HuH-7 (cell line): ENCODE results near the gene CDCA4.

Experiments used
- DNase-seq: peaks from one replicate; pipeline ENCODE4 v3.0.0; 2011; ENCODE audit warnings: low spot score

Gene CDCA4

DNA sequence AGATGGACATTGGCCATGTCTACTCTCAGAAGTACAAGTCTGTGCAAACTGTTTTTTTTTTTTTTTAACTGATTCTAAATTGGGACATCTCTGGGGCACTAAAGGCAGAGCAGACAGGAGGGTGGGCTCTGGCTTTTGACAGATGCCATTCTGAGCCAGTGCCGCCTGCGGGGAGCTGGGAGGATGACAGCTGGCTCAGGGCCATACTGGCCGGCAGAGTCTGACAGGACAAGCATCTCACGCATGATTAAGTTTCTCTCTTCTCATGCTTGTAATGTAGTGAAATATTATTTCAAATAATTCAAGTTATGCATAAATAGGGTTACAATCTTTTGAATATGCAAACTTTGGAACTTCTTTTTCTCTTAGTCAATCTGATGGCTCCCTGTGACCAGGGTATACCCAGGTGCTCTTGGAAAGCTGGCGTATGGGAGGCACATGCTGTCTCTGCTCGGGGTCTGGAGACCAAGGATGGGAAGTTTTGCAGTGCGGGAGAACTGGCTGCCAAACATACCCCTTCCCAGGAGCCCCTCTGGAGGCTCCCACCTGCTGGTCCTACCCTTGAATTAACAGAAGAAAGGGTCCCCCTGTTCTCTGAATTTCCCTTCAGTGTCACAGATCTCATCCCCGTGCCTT, 7.6 kb downstream of the CDCA4 start:
- DNase-seq = no peak

DNA sequence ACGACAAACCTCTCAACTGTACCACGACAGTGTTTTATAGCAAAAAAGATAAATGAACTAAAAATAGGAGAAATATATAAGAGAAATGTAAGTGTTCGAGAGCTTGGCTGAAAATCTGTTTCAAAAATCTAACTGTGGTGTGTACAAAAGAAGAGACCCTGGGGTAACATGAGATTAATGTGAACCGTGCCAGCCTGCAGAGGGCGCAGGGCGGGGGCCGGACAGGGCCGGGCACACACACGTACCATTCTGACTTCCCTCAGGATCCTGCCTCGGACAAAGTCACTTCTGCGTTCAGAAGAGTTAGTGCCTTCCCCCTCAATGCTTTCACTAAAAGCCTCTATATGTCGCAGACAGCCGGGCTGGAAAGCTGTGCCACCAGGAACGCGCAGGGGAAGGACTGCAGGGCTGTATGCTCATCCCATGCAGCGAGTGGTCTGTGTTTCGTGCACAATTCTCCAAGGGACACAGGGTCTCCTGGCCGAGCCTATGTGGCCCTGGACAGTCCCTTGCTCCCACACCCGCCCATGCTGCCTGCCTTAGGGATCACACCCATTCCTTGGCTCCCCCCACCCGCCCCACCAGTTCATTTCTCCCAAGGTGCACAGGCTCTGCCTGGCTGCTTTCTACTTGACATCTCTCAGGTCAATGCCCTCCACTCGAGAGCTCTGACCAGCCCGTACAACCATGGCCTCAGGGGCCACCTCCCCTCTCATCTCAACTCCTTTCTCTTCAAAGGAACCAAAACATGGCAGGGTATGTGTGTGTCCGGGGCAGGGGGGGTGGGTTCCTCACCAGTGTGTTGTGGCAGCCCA, 8.5 kb downstream of the CDCA4 start:
- no peak for DNase-seq

DNA sequence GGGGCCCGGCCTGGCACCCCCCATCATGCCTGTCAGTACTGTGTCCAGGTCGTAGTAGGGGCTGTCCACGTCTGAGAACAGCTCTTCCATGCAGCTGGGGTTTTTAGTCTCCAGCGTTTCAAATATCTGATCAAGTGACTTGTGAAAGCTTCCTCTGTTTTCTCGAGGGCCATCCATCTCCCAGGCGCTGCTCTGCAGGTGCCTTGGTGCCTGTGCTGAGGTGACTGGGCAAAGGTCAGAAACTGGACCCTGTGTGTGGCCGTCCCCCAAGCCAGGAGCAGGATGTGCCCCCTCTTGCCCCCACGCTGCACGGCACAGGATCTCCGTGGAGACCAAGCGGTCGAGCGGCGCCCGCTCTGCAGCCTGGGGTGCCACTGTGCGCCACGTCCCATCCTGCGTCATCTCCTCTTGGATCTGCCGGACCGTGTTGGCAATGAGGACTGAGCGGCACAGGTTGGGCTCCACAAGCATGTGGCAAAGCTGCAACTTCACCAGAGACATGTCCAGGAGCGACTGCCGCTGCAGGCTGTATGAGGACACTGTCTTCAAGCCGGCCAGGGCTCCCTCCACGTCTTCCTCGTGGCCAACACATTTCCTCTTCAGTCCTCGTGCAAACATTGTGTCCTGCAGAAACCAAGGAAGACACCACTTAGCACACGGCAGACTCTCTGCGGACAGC, 9.4 kb downstream of the CDCA4 start:
- no peak for DNase-seq

DNA sequence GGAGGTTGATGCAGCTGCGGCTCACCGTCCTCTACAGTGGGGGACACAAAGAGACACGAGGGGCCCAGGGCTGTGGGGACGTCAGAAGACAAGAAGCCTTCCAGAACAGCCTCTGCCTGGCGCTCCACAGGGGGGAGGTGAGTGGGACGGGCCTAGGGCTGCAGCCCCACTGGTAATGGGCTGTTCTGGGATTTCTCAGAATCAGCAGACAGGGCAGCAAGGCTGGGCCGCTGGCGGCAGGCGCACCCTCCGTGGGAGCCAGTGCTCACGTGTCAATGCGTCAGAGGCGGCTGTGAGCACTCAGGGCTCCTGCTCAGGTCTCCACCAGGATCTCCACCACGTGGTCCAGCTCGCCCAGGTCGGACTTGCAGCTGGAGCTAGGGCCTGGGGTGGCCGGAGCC, 10.0 kb downstream of the CDCA4 start:
- DNase-seq = no peak

DNA sequence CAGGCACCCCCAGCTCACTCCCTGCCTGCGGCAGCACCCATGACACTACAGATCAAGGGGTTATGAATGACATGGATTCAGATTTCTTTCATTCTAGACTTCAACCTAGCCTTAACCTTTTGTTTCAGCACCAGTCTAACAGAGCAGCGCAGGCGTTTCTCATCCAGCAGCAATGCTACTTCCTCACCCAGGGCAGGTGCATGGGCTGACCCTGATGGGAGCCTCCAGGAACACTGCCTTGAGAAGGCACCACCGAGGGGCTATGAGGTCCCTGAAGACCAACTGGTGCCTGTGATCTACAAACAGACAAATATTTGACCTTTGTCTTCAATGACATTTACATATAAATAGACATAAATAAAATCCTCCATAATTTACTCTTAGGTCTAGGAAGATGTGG, 10.8 kb downstream of the CDCA4 start:
- DNase-seq = no peak

DNA sequence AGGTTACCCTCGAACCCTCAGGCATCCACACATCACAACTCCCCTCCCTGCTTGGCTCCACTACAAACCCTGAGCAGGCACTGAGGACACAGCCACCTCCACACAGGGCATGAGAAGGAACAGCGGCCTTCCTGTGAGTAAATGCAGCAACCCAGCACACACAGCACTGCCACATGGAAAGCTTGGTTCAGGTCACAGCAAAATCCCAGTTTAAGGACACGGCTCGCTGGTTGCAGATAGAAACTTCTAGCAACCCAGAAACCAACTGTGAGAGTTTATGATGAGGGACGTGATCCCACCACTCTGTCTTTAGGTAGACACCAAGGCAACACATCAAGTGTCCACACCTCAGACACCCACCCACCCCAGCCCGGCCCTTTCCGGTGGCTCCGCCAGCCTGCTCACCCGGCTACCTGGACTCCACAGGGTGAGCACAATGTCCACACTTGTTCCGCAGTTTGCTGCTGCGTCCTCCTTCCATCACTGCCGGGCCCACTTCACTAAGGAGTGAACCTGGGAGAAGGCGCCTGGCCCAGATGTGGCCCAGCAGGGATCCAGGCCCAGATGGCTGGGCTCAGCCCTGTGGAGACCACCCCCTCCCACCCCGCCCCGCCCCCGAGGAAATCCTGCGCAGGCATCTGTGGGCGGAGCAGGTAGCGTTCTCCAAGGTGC, 13.2 kb downstream of the CDCA4 start:
- DNase-seq = no peak

DNA sequence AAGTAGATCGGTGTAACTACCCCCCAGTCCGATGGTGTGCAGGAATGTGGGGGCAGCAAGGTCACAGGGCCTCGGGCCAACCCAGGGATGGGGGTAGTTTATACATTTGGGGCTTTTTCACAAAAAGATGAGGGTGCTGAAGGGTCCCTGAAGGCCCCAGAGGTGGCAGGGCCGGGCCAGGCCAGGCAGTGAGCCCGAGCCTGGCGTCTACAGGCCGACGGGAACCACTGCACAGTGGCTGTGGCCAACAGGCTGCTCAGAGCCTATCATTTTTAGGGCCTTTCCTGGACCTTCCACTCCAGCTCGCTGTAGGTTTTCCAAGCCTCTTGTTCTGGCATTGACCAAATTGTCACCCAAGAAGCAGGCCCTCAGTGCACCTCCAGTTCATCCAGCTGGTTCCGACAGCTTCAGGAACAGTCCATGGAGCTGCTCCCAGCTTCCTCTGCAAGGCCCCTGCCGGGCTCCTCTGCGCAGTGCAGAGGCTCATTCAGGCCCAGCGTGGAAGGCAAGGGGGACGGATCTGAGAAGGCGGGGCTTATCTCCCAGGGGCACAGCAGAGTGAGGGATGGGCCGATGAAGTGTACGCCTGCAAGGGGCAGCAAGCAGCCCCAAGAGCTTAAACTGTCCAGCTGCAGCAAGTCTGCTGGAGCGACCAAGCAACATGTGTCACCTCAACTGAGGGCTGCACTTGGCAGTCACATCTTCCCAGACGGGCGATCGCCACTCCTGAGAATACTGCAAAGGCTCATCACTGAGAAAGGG, 13.9 kb downstream of the CDCA4 start:
- no peak for DNase-seq

DNA sequence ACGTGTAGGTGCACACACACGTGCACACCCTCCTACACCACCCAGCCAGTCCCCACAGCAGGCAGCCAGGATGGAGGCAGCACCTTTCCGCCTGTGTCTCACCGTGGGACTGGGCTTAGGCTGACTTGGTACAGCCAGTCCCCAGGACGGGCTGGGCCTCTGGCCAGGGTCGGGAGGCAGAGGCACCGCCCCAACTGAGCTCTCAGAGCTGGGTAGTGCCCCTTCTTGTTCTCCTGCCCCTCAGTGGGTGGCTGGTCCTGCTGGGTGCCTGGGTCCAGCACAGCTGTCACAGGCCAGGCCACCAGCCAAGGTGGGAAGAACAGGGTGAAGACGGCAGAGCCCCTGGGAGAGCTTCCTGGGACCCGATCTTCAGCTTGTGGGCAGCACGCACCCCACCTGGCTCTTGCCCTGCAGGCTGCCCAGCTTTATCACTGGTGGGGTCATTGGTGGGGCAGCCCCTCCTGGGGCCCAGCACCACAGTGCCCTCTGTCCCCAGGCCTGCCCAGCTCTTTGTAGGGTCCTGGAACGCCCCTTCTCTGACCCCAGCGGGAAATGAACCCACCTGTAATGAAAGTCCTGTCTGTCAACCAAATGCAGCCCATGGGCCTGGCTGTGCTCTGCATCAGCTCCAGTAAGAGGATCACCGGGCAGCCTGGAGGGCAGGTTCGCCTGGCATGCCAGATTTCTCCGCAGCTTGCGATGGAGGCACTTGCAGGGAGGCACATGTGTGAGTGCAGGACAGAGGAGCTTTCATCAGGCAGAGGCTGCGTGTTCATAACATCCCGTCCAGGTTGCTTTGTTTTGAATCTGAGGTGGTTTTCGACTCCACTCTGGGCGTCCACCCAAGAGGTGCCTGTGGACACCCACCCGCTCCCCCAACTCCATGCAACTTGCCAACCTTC, 14.7 kb downstream of the CDCA4 start:
- DNase-seq = no peak

DNA sequence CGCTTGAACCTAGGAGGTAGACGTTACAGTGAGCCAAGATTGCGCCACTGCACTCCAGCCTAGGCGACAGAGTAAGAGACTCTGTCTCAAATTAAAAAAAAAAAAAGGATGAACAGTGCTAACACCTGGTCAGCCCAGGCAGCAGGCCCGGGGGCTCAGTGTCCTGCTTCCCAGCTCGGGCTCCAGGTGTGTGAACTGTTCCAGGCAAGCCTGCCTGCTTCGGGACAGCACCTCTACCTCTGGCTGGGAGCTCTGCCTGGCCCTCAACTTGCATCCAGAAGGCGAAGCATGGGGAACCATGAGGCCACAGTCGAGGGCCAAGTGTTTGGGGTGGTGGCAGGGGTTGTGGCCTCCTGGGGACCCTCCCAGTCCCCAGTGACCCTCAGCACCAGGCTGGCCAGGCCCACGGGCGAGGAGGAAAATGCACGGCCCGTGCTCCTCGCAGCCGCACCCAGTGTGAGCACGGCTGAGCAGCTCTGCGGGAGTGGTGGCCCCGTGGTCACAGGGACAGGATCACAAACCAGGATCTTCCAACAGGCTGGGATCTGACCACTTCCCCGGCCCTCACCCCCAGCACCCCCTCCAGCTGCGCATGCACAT, 15.5 kb downstream of the CDCA4 start:
- no peak for DNase-seq

DNA sequence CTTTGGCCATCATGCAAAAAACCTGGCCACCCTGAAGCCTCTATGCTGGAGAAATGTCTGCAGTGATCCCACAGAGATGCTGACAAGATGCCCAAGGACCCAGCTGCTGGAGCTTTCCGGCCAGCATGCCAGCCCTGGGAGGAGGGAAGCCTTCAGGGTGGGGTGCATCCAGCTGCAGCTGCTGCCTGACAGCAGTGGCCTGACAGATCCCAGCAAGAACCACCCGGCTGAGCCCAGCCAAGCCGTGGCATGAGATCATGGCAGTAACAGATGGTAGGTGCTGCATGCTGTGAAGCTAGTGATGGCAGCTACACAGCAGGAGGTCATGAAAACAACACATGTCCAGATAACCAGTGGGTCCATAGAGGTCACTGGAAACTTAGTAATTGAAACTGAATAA, 21.5 kb downstream of the CDCA4 start:
- DNase-seq = no peak

DNA sequence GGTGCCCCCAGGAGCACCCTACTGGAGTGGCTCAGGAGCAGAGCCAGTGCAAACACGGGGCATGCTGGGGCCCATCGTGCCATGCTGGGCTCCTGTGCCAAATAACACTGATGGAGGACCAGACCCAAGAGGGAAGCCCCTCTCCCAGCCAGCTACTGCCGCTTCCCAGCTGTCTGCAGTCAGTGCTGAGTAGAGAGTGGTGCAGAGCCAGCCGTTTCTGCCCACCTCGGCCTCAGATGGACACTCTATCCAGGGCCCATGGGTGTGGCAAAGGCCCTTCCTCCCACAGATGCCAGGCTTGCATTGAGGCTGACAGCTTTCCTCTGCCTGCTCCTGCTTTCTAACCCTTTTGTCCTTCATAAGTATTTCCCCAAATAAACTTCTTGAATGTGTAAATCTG, 22.1 kb downstream of the CDCA4 start:
- DNase-seq = no peak

DNA sequence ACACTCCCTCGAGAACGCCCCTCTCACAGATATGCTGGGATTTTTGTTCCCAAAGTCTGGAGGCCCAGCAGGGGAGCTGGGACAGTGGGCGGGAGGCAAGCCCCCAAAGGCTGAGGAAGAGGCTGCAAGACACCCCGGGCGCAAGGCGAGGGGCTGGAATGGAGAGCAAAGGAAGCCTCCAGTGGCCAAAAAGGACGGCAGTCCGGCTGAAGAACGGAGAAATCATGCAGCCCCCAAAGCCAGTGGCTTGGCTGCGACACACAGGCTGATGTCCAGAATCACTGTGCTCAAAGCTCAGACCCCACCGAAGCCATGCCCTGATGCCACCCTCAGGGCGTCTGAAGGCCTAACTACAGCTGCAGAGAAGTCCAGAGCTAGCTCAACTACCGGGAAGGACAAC, 24.4 kb downstream of the CDCA4 start:
- DNase-seq = no peak

DNA sequence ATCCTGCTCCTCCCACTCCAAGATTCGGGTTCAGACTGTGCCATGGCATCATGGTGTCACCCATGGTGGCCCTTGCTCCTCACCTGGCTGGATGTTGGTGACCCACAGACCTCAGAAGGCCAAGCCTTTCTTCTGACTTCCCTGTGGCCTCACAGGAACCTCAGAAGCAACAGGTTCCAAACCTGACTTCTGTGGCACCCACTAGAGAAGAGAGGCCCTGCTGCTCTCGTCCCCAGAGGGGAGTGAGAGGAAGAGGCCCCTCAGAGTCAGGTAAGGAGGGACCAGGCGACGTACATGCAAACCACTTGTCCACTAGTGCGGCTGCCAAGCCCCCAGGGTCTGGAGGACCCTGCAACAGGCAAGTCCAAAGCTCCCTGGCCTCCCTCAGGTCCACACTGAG, 24.9 kb downstream of the CDCA4 start:
- DNase-seq = no peak

DNA sequence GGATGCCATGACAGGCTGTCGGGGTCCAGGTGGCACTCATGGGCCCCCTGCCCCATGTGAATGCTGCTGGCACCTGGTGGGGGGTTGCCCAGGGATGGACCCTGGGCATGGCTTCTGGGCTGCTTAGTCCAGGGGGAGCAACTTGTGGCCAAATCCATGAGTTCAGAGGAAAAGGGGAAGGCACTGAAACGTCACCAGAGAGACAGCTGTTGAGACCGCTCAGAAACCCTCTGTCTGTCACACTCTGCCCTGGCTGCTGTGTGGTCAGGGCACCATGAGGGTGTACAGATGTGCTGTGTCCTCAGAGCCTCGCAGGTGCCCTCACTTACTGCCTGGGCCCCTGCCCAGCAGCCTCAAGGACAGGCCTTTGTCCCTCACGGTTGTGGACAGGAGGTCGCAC, 25.9 kb downstream of the CDCA4 start:
- DNase-seq = no peak

DNA sequence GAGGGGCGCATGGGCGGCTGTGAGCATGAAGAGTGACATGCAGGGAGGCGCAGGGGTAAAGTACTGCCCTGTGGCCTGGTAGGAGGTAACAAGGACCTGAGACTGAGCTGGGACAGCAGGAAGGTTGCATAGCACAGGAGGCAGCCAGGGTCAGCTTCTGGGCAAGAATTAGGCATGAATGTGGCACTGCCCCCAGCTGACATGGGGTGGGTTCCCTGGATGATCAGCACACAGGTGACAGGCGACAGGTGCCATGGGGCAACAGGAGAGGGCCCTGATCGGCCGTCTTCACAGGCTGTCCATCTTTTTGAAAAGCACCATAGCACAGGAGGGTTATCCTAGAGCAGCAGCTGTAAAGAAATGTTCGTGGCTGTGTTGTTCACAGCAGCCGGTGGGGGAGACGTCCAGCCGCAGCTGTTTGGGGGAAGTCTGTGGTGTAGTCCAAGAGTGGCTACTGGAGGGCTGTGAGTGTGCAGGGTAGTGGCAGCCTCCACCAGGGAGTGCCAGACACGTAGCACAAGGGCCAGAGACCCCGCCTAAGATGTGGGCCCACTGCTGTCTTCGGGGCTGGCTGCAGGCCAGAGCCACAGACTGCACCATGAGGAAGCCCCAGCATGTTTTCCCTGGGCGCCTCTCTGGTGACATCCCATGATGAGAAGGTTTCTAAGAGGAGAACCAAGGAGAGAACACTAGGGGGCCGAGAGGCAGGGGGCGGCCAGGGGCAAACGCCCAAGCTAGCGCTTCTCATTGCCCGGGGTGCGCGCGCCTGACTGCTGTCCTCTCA, 26.9 kb downstream of the CDCA4 start:
- DNase-seq = no peak

DNA sequence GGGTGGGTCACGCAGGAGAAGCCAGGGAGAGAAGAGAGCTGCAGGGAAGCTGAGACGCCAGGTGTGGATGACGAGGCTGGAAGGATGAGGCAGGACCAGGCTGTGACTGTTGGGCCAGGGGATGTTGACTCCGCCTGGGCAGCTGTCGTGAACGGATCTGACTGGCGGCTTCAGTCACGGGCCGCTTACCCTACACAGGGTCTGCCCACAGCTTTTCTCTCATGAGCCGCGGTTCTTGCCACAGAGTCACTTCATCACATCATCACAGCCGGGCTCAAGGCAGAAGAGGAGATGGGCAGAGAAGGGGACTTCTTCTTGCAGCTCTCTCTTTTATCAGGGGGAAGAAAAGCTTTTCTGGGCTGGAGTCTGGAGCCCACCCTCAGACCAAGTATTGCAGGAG, 27.6 kb downstream of the CDCA4 start:
- DNase-seq = no peak

DNA sequence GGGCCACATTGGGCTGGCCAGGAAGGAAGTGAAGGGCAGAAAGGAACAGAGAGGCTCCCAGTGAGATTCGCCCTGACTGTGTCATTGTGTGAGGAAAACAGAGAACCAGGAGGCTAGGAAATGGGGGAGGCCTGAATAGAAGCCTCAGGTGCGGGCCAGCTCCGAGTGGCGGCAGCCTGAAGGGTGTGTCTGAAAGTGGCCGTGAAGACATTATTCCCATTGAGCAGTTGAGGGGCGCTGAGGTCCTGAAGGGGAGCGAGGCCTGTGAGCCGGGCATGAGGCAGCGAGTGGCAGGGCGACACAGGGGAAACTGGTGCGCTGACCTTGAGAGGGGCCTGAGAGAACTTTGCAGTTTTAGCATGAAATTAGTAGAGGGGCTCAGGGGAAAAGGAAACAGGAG, 28.4 kb downstream of the CDCA4 start:
- DNase-seq = no peak

DNA sequence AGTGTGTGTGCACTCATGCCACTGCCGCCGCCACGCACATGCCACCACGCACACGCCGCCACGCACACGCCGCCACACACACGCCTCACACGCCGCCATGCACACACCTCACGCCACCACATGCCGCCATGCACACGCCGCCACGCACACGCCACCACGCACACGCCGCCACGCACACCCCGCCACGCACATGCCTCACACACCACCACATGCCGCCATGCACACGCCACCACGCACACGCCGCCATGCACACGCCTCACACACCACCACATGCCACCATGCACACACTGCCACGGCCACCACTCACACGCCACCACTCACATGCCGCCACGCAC, 29.0 kb downstream of the CDCA4 start:
- no peak for DNase-seq

DNA sequence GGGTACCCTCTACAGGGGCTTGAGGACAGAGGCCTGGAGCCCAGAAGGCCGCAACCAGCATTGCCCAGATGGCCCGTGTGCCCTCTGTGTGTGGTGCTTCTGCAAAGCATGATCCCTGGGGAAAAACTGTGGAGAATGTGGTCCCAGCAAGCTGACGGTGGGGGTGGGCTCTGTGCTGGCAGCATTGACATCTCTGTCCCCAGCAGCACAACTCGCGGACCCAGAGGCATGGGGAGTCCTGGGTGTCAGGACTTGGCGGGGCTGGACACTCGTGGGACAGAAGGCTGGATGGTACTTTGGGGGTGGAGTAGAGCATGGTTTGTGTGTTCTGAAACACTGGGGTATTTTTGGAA, 31.0 kb downstream of the CDCA4 start:
- DNase-seq = no peak
